GM12864 (cell line): Measurements from ENCODE around the gene TTLL4.

Experiments
- DNase-seq: peaks from one replicate; pipeline ENCODE4 v3.0.0-alpha.2; 2011; ENCODE audit warnings: low read depth
- H3K4me3 ChIP-seq: 2 replicates; pipeline ENCODE4 v1.5.1; 2011; ENCODE audit warnings: mild to moderate bottlenecking, low read depth, low read length, control low read depth
- TF ChIP-seq, protein P1 (sequence below): IDR thresholded peaks from 2 replicates; pipeline ENCODE4 v1.5.1; 2011; ENCODE audit warnings: low read depth, mild to moderate bottlenecking, moderate library complexity, low read length, control low read depth, inconsistent platforms; ENCODE audit errors: missing control alignments

TTLL4 gene

GRCh38 chr2:218781691-218782527 lies 71.3 kb downstream of the TTLL4 start, which contains the start of gene CYP27A1:
CYP27A1 (plus strand) TSS chr2:218782147; CDS start chr2:218782183, 36 bp downstream.
- TF ChIP-seq, protein P1, sequence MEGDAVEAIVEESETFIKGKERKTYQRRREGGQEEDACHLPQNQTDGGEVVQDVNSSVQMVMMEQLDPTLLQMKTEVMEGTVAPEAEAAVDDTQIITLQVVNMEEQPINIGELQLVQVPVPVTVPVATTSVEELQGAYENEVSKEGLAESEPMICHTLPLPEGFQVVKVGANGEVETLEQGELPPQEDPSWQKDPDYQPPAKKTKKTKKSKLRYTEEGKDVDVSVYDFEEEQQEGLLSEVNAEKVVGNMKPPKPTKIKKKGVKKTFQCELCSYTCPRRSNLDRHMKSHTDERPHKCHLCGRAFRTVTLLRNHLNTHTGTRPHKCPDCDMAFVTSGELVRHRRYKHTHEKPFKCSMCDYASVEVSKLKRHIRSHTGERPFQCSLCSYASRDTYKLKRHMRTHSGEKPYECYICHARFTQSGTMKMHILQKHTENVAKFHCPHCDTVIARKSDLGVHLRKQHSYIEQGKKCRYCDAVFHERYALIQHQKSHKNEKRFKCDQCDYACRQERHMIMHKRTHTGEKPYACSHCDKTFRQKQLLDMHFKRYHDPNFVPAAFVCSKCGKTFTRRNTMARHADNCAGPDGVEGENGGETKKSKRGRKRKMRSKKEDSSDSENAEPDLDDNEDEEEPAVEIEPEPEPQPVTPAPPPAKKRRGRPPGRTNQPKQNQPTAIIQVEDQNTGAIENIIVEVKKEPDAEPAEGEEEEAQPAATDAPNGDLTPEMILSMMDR, result no peak
- no peak within 1 kb of the TSS for H3K4me3 ChIP-seq
- DNase-seq, result no peak

GRCh38 chr2:218782528-218782844 lies 71.9 kb downstream of the TTLL4 start:
- H3K4me3 ChIP-seq, result no peak overlapping the region
- TF ChIP-seq, protein P1, result no peak
- DNase-seq, result no peak

- DNase-seq, result no peak
- TF ChIP-seq, protein P1, result no peak
- H3K4me3 ChIP-seq, result no peak overlapping the region
These were observed 73.1 kb downstream of the TTLL4 start for GRCh38 chr2:218783688-218784087.

DNA sequence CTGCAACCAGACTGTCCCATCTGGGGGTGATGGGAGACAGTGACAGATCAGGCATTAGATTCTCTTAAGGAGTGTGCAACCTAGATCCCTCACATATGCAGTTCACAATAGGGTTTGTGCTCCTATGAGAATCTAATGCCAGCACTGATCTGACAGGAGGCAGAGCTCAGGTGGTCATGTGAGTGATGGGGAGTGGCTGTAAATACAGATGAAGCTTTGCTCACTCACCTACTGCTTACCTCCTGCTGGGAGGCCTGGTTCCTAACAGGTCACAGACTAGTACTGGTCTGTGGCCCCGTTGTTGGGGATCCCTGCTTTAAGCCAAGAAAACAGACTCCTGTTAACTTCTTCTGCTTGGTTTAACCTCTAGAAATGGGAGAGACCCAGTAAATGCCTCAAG lies 74.5 kb downstream of the TTLL4 start:
- no peak for DNase-seq
- H3K4me3 ChIP-seq, result no peak overlapping the region
- TF ChIP-seq, protein P1, result no peak

GRCh38 chr2:218786133-218786532 lies 75.5 kb downstream of the TTLL4 start:
- no peak overlapping the region for H3K4me3 ChIP-seq
- no peak for DNase-seq
- TF ChIP-seq, protein P1, result no peak

DNA sequence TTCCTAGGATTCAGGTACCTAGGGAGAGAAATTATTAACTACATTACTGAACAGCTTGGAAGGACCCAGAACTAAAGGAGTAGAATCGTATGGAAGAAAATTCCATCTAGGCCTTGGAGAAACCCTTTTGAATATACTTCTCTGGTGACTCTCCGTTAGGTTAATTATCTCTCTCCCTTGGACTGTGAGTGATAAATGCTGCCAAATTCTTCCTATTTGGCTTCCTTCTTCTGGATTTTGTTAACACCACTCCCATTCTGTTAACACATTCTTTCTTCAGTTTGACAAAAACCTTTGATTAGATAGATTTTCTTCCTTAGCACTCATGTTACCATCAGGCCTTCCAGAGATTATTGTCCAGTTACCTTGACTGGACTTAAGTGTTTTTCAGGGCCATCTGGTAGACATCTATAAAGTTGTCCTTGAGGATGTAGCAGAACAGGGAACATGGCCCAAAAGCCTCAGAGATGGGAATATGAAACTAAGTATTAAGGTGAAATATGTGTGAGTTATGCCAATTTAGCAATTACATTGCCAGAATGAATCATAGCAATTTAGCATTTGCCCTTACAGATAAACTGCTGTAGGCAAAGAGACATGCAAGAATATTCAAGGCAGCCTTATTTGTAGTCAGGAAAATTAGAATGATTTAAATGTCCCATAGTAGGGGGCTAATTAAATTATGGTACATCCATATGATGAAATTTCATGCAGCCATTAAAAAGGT lies 78.1 kb downstream of the TTLL4 start:
- H3K4me3 ChIP-seq, result no peak overlapping the region
- no peak for DNase-seq
- TF ChIP-seq, protein P1, result no peak
